ENCODE results near the gene BRWD1.
A peak's percentile ranks its signal among the peaks of the same experiment; 100 is the strongest.

Gene BRWD1

GRCh38 chr21:39313042-39313570, 326 bp downstream of the BRWD1 start:
- DNase-seq (ENCODE audit: low read depth), result no peak
- no peak for TF ChIP-seq CTCF (conservative IDR thresholded peaks at IDR 0.05; ENCODE audit: low read depth, low read length)
- peak overlapping the region; percentile 76 for H3K4me3 ChIP-seq (ENCODE audit: low read depth, low read length)

- no peak for TF ChIP-seq CTCF (conservative IDR thresholded peaks at IDR 0.05; ENCODE audit: low read depth, low read length)
- H3K4me3 ChIP-seq (ENCODE audit: low read depth, low read length), result peak overlapping the region; percentile 76
- peak; percentile 94 for DNase-seq (ENCODE audit: low read depth)
These were observed 1.1 kb downstream of the BRWD1 start for GRCh38 chr21:39312112-39313041.

- no peak for DNase-seq (ENCODE audit: low read depth)
- no peak for TF ChIP-seq CTCF (conservative IDR thresholded peaks at IDR 0.05; ENCODE audit: low read depth, low read length)
- H3K4me3 ChIP-seq (ENCODE audit: low read depth, low read length), result no peak overlapping the region
These were observed 2.3 kb downstream of the BRWD1 start for GRCh38 chr21:39311164-39311563.

- no peak for DNase-seq (ENCODE audit: low read depth)
These were observed 6.0 kb downstream of the BRWD1 start for GRCh38 chr21:39307466-39307865.

GRCh38 chr21:39300587-39300986, 12.8 kb downstream of the BRWD1 start:
- H3K4me3 ChIP-seq (ENCODE audit: low read depth, low read length), result no peak overlapping the region
- no peak for TF ChIP-seq CTCF (conservative IDR thresholded peaks at IDR 0.05; ENCODE audit: low read depth, low read length)

More at GRCh38 chr21:39307466-39307865, 6.0 kb downstream of the BRWD1 start:
- TF ChIP-seq CTCF (conservative IDR thresholded peaks at IDR 0.05; ENCODE audit: low read depth, low read length), result no peak
- H3K4me3 ChIP-seq (ENCODE audit: low read depth, low read length), result no peak overlapping the region

GRCh38 chr21:39296891-39297290, 16.5 kb downstream of the BRWD1 start:
- no peak for DNase-seq (ENCODE audit: low read depth)
- H3K4me3 ChIP-seq (ENCODE audit: low read depth, low read length), result no peak overlapping the region
- TF ChIP-seq CTCF (conservative IDR thresholded peaks at IDR 0.05; ENCODE audit: low read depth, low read length), result no peak

More at GRCh38 chr21:39300587-39300986, 12.8 kb downstream of the BRWD1 start:
- DNase-seq (ENCODE audit: low read depth), result no peak

Data from choroid plexus epithelial cell (primary cell).